Activated T-helper 1 cell treated with anti-CD3 and anti-CD28 coated beads, Interleukin-2, amount 50 U/mL, for 16 hours (primary cell): Measurements from ENCODE around the gene SNUPN.
"Not testable (repeated sequence)": the region's sequence is repeated elsewhere in the genome, so short reads cannot be mapped to it uniquely, and the experiment has no call there.

Experiments
- DNase-seq, 2 donors: peaks; one replicate each; pipeline ENCODE4 v3.0.0-alpha.2; 2020; ENCODE audit warnings: low read depth in 1 of 2, low spot score in 1 of 2

Gene SNUPN

DNA sequence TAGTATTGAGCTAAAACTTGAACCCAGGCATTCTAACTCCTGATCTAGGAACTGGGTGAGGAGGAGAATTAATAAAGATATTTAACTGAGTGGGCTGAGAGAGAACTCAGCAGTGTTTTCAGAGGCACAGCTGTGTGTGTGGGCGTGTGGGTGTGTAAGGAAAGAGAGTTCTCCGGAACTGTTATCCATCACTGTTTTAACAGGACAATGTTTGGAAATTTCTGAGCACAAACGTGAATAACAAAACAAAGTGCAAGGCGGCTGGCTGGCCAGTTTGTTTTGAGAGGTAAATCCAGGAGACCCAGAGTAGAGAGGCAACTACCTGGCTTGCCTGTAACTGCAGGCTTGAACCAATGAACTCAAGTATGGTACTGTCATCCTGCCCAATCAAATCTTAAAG is 41.4 kb downstream of the SNUPN start:
- no peak for DNase-seq

DNA sequence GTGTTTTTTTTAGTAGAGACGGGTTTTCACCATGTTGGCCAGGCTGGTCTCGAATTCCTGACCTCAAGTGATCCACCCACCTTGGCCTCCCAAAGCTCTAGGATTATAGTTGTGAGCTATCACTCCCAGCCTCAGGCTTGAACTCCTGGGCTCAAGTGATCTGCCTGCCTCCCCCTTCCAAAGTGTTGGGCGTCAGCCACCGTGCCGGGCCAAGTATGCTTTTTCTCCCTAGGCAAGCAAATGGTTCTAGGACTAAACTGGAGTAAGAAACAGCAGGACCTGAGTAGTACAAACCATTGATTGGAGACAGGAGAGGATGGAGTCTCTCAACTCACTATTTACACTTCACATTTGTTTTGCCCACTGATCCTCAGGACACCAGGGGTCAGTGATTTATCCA is 41.8 kb downstream of the SNUPN start:
- no peak for DNase-seq

DNA sequence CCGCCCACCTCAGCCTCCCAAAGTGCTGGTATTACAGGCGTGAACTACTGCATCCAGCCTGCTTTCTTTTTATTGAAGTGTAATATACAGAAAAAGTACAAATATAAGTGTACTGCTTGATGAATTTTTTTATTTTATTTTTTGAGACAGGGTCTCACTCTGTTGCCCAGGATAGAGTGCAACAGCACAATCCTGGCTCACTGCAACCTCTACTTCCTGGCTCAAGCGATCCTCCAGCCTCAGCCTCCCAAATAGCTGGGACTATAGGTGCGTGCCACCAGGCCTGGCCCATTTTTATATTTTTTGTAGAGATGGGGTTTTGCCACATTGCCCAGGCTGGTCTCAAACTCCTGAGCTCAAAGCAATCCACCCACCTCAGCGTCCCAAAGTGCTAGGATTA is 42.6 kb downstream of the SNUPN start:
- DNase-seq: not testable (repeated sequence)

DNA sequence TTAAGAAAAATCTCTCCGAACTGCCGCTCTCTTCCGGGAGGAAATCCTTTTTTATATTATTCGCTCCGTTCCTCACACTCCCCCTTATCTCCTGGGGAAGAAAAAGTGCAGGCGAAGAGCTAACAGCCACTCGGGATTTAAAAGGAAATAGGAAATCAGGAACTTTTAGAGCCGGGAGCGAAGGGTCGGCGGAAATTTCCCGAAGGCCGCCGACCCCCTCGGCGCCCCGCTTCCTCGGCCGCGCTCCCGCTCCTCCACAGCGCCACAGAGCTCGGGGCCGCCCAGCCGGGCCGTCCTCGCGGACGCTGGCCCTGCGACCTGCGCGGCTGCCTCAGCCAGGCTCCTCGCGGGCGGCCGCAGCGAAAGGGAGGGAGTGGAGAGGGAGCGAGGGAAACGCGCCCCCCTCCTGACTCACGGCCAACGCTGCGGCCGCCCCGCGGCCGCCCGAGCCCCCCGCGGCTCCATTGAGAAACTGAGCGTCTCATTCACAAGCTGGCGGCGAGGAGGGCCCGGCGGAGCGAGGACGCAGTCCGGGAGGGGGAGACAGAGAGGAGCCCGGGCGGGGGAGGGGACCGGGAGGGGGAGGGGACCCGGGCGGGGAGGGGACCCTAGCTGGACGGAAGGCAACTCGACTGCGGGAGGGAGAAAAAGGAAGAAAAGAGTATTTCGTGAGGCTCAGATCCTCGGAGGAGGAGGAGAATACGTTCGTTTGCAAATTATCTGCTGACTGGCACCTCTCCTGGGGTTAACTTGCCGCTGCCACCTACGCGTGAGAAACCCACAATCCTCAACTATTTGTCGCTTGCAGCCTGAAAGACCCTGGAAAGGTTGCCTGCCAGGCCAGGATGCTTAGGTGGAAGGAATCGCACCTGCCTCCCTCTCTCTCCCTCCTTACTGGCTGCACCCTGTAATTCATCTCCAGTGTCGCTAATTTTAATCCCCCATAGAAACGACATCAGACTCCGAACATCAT is 46.3 kb downstream of the SNUPN start, which contains the start of gene PTPN9:
PTPN9 (minus strand) TSS at position 368 of the 973 bp plus-strand sequence. CDS start 539 bp downstream, outside the sequence.
- peak; percentile 48 to 64 for DNase-seq

DNA sequence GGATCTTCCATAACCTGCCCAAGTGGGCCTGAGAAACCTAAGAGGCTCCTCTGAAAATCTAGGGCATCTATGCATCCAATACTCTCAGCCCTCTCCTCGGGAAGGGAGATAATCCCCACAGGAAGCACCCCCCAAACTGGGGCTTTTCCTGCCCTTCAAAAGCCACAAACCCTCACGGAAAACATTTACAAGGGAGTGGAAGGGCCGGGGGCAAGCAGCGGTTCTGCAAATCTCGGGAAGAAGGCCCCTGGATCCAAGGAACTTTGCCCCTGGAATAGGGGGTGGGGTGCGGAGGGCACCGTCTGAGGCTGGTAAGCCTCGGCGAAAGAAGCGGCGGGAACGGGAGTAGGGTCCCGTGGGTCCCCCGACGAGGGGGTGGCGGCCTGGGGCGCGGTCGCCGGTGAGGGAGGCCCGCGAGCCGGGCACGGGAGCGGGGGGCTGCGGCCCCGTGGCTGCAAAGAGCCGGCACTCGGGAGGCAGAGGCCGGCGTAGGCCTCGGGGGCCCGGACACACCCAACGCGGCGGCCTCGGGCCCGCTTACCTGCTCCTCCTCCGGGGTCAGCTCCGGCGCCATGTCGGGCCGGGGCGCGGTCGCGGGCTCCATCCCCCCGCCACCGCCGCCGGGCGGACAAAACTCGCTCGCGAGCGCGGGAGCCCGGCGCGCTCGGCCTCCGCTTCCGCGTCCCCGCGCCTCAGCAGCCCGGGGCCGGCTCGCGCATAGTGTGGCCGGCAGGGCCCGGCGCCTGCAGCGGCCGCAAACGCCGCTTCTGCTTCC is 47.2 kb downstream of the SNUPN start:
- peak in 1 of 2 donors; percentile 4 for DNase-seq

DNA sequence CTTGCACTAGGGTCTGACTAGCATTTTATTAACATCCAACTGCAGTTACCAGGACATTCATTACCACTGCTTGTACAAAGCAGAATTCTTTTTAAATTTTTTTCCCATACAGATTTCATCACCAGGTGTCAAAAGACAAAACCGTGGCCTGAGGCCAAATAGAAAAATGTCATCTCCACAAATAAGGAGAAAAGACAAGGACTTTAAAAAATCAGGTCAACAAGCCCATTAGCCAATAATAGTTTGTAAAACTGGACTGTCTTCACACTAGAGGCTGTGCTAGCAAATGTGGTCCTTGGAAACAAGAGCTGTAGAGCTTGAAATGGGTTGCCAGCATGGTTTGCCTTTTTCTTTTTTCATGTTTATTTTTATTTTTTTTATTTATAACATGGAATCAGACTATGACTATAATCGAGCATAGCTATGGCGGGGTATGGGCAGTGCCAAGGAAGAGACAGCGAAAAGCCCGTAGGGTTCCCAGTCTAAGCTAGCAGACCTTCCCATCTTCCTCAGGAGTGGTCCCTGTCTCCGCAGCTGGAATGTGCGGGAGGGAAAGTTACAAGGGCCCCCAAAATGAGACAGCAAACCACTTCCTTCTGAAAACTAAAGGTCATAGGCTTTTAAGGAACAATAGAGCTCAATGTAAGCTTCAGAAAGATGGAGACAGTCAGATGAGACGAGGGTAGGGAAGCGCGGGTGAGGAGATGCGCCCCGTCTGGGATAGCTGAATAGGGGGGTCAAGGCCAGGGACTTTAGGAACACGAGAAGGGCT is 47.9 kb downstream of the SNUPN start:
- no peak for DNase-seq

DNA sequence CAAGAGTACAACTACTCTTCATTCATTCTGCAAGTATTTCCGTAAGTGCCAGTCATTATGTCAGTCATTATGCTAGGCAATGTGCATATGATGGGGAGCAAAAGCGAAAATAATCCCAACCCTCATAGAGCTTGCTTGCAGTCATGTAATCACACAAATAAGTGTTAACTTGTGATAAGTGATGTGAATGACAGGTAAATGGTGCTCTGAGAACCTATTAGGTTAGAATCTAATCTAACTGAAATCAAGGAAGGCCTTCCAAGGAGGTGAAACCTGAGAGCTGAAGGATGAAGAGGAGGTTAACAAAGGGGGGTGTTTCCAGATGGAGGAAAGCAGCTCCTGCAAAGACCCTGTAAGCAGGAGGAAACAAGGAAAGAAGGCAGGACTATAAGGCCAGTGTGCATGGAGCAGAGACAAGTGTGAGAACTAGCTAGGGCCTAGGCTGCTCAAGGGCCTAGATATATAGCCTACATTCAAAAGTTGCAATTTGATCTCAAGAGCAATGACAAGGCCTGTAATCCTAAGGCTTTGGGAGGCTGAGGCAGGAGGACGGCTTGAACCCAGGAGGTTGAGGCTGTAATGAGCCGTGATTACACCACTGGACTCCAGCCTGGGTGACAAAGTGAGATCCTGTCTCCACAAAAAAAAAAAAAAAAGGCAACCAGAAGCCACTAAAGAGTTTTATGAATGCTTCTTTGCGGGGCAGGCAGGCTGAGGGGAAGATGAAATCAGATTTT is 51.7 kb downstream of the SNUPN start:
- DNase-seq: no peak

DNA sequence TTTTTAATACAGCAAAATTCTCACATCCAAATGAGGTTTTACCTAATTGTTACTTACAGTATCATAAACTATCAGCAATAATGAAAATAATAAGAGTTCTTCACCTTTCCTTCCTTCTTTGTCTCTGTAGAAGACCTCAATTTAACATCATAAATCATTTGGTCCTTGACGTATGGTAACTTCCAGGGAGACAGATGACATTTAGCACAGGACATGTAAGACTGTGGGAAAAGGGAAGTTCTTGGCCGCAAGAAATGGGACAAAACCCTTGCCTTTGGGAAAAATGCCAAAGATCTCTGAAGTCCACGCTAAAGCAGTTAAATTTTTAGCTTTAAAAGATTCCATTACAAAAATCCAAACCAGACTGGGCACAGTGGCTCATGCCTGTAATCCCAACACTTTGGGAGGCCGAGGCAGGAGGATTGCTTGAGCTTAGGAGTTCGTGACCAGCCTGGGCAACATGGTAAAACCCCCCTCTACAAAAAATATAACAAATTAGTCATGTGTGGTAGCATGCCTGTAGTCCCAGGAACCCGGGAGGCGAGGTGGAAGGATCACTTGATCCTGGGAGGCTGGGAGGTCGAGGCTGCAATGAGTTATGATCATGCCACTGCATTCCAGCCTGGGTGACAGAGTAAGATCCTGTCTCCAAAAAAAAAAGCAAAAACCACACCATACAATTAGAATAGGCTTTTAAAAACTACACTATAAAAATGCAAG is 55.2 kb downstream of the SNUPN start:
- DNase-seq: no peak

DNA sequence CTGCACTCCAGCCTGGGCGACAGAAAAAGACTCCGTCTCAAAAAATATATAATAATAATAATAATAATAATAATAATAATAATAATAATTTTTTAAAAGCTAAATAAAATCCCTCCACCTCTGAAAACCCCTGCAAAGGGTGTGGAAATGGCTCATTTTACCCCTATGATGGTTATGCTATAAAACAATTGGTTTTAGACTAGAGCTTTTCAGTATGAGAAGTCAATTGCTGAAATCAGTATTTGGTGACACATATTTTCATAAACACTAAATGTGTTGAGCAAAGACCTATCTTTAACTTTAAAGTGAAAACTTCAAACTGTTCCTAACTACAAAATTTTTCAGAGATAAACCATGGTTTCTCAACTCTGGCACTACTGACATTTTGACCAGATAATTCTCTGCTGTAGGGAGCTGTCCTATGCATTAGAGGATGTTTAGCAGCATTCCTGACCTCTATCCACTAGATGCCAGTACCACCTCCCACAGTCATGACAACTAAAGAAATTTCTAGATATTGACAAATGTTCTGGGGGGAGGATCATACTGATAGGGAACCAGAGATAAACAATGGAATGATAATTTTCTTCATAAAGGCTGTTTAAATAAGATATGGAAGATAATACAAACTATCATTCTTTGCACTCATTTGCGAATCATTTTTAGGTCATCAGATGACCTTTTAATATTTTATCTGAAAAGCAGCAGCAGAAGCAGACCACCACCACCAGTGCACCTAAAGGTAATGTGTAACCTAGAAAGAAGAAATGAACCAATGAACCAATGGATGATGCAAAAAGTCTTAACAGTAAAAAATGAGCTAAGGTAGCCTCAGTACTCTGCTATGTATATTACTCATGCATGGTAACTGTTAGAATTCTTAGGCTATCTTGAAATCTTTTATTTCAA is 60.2 kb downstream of the SNUPN start:
- DNase-seq: no peak

DNA sequence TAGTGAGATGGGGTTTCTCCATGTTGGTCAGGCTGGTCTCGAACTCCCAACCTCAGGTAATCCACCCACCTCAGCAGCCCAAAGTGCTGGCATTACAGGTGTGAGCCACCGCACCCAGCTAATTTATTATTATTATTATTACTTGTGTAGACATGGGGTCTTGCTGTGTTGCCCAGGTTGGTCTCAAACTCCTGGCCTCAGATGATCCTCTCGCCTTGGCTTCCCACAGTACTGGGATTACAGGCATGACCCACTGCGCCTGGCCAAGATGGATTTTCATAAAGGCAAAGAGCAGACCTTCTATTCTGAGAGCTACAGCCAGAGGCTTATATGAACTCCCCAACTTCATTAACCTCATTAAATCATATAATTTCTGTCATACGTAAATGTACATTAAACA is 63.6 kb downstream of the SNUPN start:
- no peak for DNase-seq

DNA sequence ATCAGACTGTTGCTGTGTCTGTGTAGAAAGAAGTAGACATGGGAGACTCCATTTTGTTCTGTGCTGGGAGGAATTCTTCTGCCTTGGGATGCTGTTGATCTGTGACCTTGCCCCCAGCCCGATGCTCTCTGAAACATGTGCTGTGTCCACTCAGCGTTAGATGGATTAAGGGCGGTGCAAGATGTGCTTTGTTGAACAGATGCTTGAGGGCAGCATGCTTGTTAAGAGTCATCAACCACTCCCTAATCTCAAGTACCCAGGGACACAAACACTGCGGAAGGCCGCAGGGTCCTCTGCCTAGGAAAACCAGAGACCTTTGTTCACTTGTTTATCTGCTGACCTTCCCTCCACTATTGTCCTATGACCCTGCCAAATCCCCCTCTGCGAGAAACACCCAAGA is 66.2 kb downstream of the SNUPN start:
- not testable (repeated sequence) for DNase-seq

DNA sequence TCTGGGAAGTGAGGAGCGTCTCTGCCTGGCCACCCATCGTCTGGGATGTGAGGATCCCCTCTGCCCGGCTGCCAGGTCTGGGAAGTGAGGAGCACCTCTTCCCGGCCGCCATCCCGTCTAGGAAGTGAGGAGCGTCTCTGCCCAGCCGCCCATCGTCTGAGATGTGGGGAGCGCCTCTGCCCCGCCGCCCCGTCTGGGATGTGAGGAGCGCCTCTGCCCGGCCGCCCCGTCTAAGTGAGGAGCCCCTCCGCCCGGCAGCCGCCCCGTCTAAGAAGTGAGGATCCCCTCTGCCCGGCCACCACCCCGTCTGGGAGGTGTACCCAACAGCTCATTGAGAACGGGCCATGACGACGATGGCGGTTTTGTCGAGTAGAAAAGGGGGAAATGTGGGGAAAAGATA is 66.6 kb downstream of the SNUPN start:
- not testable (repeated sequence) for DNase-seq

DNA sequence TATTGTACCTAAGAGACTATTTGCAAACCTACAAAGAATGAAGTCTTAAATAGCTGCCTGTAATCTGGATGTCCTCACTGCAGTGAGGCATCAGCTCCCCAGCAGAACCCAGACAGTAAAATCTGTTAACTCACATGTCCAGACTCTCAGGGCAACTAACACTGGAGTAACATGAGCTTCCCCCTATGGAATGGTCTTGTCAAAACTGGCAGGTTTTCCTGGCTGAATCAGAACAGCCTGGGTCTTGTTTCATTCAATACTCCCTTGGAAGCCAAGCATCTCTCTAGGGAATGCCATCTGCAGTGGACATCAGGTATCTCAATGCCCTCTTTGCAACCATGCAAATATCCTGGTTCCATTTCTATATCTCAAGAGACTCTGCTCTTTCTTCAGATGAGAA is 70.8 kb downstream of the SNUPN start:
- DNase-seq: no peak

DNA sequence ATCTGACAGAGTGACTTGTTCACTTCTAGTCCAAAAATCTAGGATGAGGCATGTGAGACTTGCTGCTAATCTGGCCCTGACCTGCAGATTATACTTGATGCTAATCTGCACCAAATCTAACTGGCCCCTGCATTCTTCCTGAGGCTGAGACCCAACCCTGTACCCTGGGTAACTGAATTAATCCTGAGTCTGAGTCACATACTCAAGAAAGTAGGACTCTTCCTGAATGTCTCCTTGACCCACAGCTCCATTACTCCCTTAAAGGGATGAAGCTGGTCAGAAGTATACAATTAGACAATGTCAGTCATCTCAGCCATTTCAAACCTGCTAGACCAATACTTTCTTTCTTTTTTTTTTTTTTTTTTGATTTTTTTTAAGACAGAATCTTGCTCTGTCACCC is 71.9 kb downstream of the SNUPN start:
- no peak for DNase-seq

DNA sequence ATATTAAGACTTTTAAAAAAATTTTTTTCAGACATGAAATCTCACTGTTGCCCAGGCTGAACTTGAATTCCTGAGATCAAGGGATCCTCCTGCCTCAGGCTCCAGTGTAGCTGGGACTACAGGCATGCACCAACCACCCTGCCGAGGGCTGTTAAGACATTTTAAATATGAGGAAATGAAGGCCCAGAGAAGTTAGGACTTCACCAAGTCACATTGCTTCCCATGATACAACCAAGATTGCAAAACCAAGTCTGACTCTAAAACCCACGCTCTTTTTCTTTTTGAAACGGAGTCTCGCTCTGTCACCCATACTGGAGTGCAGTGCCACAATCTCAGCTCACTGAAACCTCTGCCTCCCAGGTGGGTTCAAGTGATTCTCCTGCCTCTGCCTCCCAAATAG is 74.4 kb downstream of the SNUPN start:
- no peak for DNase-seq
